ENCODE data around the gene CDC16.
A peak's percentile ranks its signal among the peaks of the same experiment; 100 is the strongest.
"Not testable (repeated sequence)": the region's sequence is repeated elsewhere in the genome, so short reads cannot be mapped to it uniquely, and the experiment has no call there.

CDC16 gene

DNA sequence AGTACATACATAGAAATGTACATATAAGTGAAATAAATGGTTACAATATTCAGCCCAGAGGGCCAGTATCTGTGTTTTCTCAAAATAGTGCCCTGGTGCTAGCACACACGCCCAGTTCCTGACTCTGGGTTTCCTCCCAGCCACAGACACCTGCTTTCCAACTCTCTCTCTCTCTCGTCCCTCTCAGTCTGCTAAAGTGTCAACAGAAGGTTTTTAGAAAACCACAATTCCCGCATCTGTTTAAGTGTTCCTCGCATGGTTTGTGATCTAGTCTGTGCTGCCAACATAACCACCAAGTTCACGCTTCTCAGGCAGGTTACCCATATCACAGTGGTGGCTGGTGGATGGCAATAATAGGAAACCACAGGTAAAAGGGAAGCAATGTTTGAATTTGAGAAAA, 28.9 kb downstream of the CDC16 start:
- no peaks in the 10 kb centered on the region for H3K27me3 ChIP-seq (ENCODE audit: insufficient read depth, low read length)
- H3K4me1 ChIP-seq (ENCODE audit: insufficient read depth, low read length) = no peaks in the 10 kb centered on the region
- H3K27ac ChIP-seq (ENCODE audit: low read depth, low read length) = no peak overlapping the region
- WGBS = 95% methylated on average over 5 of the region's 5 CpGs
- H3K36me3 ChIP-seq (ENCODE audit: insufficient read depth, low read length) = peaks cover 100% of the 10 kb centered on the region
- H3K9me3 ChIP-seq (ENCODE audit: insufficient read depth, low read depth, low read length) = no peaks in the 10 kb centered on the region
- no peak overlapping the region for H3K4me3 ChIP-seq (ENCODE audit: low read length)
- H3K9ac ChIP-seq (ENCODE audit: low read depth, low read length) = no peak overlapping the region

DNA sequence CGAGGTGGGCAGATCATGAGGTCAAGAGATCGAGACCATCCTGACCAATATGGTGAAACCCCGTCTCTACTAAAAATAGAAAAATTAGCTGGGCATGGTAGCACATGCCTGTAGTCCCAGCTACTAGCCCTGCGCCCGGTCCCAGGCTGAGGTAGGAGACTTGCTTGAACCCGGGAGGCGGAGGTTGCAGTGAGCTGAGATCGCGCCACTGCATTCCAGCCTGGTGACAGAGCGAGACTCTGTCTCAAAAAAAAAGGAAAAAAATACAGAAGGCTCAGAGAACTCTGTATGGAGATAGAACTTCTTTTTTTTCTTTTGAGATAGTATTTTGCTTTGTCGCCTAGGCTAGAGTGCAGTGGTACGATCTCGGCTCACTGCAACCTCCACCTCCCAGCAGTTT, 29.6 kb downstream of the CDC16 start:
- WGBS = 97% methylated on average over 13 of the region's 13 CpGs

DNA sequence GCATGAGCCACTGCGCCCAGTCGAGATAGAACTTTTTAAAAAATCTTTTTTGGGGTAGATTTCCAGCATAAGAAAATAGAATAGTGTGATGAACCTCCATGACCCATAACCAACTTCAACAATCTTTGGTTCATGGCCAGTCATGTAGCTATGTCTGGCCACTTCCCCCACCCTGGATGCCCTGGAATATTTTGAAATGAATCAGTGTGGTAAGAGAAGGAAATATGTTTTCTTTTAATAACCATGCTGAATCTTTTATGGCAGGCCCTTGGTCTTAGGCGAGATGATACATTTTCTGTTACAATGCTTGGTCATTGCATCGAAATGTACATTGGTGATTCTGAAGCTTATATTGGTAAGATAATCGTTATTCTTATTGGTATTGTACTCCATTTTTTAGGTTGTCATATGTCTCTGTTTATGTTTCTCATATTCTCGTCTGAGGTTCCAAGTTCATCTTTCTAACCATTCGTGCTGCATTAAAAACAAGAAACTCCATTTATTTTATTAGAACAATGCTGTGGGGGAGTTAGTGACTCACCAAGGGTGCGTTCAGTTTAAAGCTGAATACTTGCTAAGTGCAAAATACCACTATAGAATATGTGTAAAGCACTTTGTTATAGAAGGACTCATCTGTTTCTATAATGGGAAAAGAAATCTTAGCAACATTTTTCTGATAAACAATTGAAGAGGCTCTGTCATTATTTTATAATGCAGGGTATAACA, 30.4 kb downstream of the CDC16 start:
- peaks cover 97% of the 10 kb centered on the region for H3K36me3 ChIP-seq (ENCODE audit: insufficient read depth, low read length)
- no peaks in the 10 kb centered on the region for H3K27me3 ChIP-seq (ENCODE audit: insufficient read depth, low read length)
- WGBS = 97% methylated on average over 7 of the region's 8 CpGs
- H3K9ac ChIP-seq (ENCODE audit: low read depth, low read length) = no peak overlapping the region
- H3K9me3 ChIP-seq (ENCODE audit: insufficient read depth, low read depth, low read length) = no peaks in the 10 kb centered on the region
- H3K4me3 ChIP-seq (ENCODE audit: low read length) = no peak overlapping the region
- no peak overlapping the region for H3K27ac ChIP-seq (ENCODE audit: low read depth, low read length)
- H3K4me1 ChIP-seq (ENCODE audit: insufficient read depth, low read length) = no peaks in the 10 kb centered on the region

More for the DNA sequence above, 29.6 kb downstream of the CDC16 start:
- not testable (repeated sequence) for H3K4me1 ChIP-seq (ENCODE audit: insufficient read depth, low read length); H3K27me3 ChIP-seq (ENCODE audit: insufficient read depth, low read length); H3K27ac ChIP-seq (ENCODE audit: low read depth, low read length); H3K9me3 ChIP-seq (ENCODE audit: insufficient read depth, low read depth, low read length); H3K9ac ChIP-seq (ENCODE audit: low read depth, low read length); H3K4me3 ChIP-seq (ENCODE audit: low read length)
- H3K36me3 ChIP-seq (ENCODE audit: insufficient read depth, low read length) = peaks cover 100% of the 10 kb centered on the region

DNA sequence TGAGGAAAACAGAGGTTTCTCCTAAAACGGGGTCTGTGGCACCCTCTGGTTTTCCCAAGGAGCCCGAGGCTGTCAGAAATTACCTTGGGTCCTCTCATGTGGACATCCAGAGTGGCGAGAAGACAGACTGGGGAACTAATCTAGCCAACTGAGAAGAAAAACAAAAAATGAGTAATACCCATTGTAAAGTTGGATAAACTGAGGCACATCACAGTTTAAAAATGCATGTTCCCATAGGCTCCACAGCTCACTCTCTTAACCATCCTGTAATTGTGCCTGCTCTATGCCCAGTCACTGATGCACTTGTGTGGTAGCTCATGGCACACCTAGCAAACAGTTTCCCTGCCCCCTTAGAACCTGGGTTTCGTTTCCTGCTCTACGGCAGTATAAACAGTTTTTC, 31.5 kb downstream of the CDC16 start:
- no peaks in the 10 kb centered on the region for H3K27me3 ChIP-seq (ENCODE audit: insufficient read depth, low read length)
- no peaks in the 10 kb centered on the region for H3K9me3 ChIP-seq (ENCODE audit: insufficient read depth, low read depth, low read length)
- no peak overlapping the region for H3K4me3 ChIP-seq (ENCODE audit: low read length)
- no peaks in the 10 kb centered on the region for H3K4me1 ChIP-seq (ENCODE audit: insufficient read depth, low read length)
- WGBS = 97% methylated on average over 5 of the region's 5 CpGs
- H3K36me3 ChIP-seq (ENCODE audit: insufficient read depth, low read length) = peaks cover 92% of the 10 kb centered on the region
- no peak overlapping the region for H3K9ac ChIP-seq (ENCODE audit: low read depth, low read length)
- no peak overlapping the region for H3K27ac ChIP-seq (ENCODE audit: low read depth, low read length)

DNA sequence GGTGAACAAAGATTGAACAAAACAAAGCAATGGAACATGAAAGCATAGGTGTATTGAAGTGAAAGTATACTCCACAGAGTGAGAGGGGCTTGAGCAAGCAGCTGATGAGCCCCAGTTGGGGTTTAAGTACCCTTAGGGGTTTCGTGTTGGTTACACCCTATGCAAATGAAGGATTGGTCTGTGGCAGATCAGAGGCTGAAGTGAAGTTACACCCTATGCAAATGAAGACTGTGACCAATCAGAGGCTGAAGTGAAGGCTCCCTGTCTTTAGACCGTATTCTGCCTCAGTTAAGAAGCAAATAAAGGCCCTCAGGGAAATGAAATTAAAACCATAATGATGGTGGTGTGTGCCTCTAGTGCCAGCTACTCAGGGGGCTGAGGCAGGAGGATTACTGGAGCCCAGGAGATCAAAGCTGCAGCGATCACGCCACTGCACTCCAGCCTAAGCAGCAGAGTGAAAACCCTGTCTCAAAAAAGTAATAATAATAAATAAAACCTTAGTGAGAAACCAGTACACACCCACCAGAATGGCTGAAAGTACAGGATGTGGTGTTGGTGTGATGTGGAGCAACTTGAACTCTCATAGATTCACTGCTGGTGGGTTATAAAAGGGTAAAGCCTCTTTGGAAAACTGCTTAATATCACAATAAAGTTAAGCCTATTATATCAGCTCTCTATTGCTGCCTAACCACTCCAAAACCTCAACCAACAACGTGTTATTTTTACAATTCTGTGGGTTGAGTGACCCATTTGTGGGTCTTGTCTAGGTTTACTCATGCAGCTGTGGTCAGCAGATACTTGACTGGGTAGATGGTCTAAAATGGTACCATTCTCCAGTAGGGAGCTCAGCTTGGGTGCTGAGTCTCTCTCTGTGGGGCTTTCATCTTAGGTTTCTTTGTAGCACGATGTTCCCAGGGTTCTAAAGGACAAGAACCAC, 33.9 kb downstream of the CDC16 start:
- no peaks in the 10 kb centered on the region for H3K9me3 ChIP-seq (ENCODE audit: insufficient read depth, low read depth, low read length)
- H3K27ac ChIP-seq (ENCODE audit: low read depth, low read length) = no peak overlapping the region
- H3K27me3 ChIP-seq (ENCODE audit: insufficient read depth, low read length) = no peaks in the 10 kb centered on the region
- H3K4me3 ChIP-seq (ENCODE audit: low read length) = no peak overlapping the region
- H3K4me1 ChIP-seq (ENCODE audit: insufficient read depth, low read length) = no peaks in the 10 kb centered on the region
- peaks cover 89% of the 10 kb centered on the region for H3K36me3 ChIP-seq (ENCODE audit: insufficient read depth, low read length)
- H3K9ac ChIP-seq (ENCODE audit: low read depth, low read length) = no peak overlapping the region
- 93% methylated on average over 6 of the region's 6 CpGs for WGBS

DNA sequence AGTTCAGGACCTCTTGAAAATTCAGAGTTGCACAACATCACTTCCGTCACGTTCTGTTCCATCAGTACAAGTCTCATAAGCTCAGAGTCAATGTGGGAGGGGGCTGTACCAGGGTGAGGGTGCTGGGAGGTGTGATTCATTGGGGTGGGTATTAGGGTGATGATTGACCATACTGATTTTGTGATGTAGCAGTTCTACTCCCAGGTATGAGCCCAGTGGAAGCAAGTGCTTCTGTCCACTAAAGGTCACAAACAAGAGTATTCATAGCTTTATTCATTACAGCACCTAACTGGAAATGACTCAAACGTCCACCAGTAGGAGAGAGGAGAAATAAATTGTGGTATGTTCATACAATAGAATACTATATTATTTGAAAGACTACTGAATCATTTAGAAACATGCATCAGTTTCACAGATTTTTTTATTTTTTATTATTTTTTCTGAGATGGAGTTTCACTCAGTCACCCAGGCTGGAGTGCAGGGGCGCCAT, 34.6 kb downstream of the CDC16 start:
- H3K9me3 ChIP-seq (ENCODE audit: insufficient read depth, low read depth, low read length) = no peaks in the 10 kb centered on the region

DNA sequence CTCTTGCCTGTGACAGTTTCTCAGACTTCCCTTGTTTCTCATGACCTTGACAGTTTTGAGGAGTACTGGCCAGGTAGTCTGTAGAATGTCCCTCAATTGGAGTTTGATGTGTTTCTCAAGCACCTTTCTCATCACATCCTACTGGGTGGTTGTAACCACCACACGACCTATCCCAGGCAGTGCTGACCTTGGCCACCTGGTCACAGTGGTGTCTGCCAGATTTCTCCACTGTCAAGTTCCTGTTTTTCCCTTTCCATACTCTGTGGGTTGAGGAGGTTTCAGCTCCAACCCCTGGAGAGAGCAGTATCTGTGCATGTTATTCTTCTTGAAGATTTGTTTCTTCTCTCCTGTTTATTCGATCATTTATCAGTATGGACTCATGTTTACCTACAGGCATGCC, 38.3 kb downstream of the CDC16 start:
- H3K4me3 ChIP-seq (ENCODE audit: low read length) = no peak overlapping the region
- H3K9me3 ChIP-seq (ENCODE audit: insufficient read depth, low read depth, low read length) = no peaks in the 10 kb centered on the region
- H3K27me3 ChIP-seq (ENCODE audit: insufficient read depth, low read length) = no peaks in the 10 kb centered on the region
- H3K9ac ChIP-seq (ENCODE audit: low read depth, low read length) = no peak overlapping the region
- WGBS = 84% methylated on average over 2 of the region's 2 CpGs
- no peaks in the 10 kb centered on the region for H3K4me1 ChIP-seq (ENCODE audit: insufficient read depth, low read length)
- peaks cover 83% of the 10 kb centered on the region for H3K36me3 ChIP-seq (ENCODE audit: insufficient read depth, low read length)
- H3K27ac ChIP-seq (ENCODE audit: low read depth, low read length) = no peak overlapping the region

More for the DNA sequence above, 34.6 kb downstream of the CDC16 start:
- H3K4me3 ChIP-seq (ENCODE audit: low read length) = no peak overlapping the region
- H3K36me3 ChIP-seq (ENCODE audit: insufficient read depth, low read length) = peaks cover 87% of the 10 kb centered on the region
- no peaks in the 10 kb centered on the region for H3K27me3 ChIP-seq (ENCODE audit: insufficient read depth, low read length)
- no peak overlapping the region for H3K9ac ChIP-seq (ENCODE audit: low read depth, low read length)
- no peak overlapping the region for H3K27ac ChIP-seq (ENCODE audit: low read depth, low read length)
- WGBS = 98% methylated on average over 3 of the region's 4 CpGs
- no peaks in the 10 kb centered on the region for H3K4me1 ChIP-seq (ENCODE audit: insufficient read depth, low read length)

DNA sequence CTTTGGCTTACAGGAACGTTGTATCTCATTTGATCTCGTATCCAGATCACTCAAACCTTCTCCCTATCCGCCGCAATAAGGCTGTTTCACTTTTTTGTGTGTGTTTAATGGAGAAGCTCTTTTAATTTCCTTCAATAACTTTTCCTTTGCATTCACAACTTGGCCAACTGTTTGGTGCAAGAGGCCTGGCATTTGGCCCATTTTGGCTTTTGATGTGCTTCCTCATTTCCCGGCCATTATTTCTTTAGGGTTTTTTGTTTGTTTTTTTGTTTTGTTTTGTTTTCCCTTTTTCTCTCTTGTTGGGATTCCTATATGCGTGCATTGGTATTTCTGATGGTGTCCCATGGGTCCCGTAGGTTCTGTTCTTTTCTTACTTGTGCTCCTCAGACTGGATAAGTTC, 40.6 kb downstream of the CDC16 start:
- Histone ChIP-seq H3K9ac (ENCODE audit: low read depth, low read length) (no peak overlapping the region), H3K27me3 (ENCODE audit: insufficient read depth, low read length) (no peaks in the 10 kb centered on the region), H3K4me1 (ENCODE audit: insufficient read depth, low read length) (peaks cover 6% of the 10 kb centered on the region), H3K9me3 (ENCODE audit: insufficient read depth, low read depth, low read length) (no peaks in the 10 kb centered on the region), H3K36me3 (ENCODE audit: insufficient read depth, low read length) (peaks cover 69% of the 10 kb centered on the region), H3K4me3 (ENCODE audit: low read length) (no peak overlapping the region), H3K27ac (ENCODE audit: low read depth, low read length) (no peak overlapping the region)
- WGBS = 99% methylated on average over 4 of the region's 7 CpGs

DNA sequence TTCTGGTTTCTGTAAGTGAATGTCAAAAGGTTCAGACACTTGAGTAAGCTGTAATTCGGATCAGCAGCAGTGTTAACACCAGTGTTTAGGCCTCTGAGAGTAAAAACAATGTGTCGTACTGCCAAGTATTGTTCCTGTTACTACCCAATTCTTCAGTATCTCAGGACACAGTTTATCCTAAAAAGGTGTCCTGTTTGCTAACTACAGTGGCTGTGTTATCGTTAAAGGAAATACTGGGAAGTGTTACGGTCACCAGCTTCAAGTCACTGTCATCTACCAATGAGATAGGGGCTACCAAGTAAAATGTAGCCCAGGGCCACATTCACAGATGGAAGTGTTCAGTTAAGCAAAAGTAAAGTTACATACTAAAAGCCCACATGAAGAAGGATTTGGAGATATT, 44.4 kb downstream of the CDC16 start:
- Histone ChIP-seq H3K36me3 (ENCODE audit: insufficient read depth, low read length) (peaks cover 51% of the 10 kb centered on the region), H3K9ac (ENCODE audit: low read depth, low read length) (no peak overlapping the region), H3K4me1 (ENCODE audit: insufficient read depth, low read length) (peaks cover 12% of the 10 kb centered on the region), H3K9me3 (ENCODE audit: insufficient read depth, low read depth, low read length) (no peaks in the 10 kb centered on the region), H3K4me3 (ENCODE audit: low read length) (no peak overlapping the region), H3K27ac (ENCODE audit: low read depth, low read length) (no peak overlapping the region), H3K27me3 (ENCODE audit: insufficient read depth, low read length) (no peaks in the 10 kb centered on the region)
- WGBS = 84% methylated on average over 4 of the region's 4 CpGs

DNA sequence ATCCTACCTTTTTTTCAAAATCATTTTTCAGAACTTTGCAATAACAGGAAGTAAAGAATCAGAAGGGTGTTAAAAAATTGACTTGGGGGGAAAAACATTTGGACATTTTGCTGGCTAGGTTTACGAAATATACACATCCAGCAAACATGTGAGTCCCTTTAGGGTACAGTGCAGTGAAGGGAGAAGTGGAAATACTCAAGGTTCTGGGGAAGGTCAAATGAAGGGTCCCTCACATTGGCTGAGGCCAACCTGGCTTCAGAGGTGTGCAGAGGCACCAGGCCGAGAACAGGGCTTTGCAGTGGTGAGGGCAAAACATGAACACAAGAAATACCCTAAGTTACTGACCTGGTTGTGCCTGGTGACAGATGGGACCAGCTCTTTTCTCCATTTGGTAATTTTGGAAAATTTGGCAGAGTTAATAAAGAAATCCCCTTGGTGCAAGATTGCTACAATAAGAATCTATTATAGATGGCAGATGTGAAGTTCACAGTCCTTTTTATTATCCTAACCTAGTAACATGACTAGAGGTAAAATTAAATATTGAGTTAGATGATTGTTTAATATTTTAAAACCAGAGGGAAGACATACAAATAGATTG, 45.2 kb downstream of the CDC16 start:
- H3K4me3 ChIP-seq (ENCODE audit: low read length) = no peak overlapping the region
- WGBS = 92% methylated on average over 2 of the region's 2 CpGs

More for the DNA sequence above, 45.2 kb downstream of the CDC16 start:
- H3K36me3 ChIP-seq (ENCODE audit: insufficient read depth, low read length) = peaks cover 51% of the 10 kb centered on the region
- H3K9ac ChIP-seq (ENCODE audit: low read depth, low read length) = peak overlapping the region; percentile 100; the same call in 1 of the 2 replicates
- peaks cover 12% of the 10 kb centered on the region for H3K4me1 ChIP-seq (ENCODE audit: insufficient read depth, low read length)
- H3K27ac ChIP-seq (ENCODE audit: low read depth, low read length) = peak overlapping the region; percentile 100; the same call in 1 of the 2 replicates
- H3K27me3 ChIP-seq (ENCODE audit: insufficient read depth, low read length) = no peaks in the 10 kb centered on the region
- no peaks in the 10 kb centered on the region for H3K9me3 ChIP-seq (ENCODE audit: insufficient read depth, low read depth, low read length)
